Activated naive CD4-positive, alpha-beta T cell treated with anti-CD3 and anti-CD28 coated beads, Interleukin-2, amount 50 U/mL, for 24 hours (primary cell): ENCODE measurements around the gene EOMES.

Source experiments
- H3K27ac Mint-ChIP-seq: one replicate; pipeline ENCODE4 v1.8.0; 2021; ENCODE audit warnings: mild to moderate bottlenecking, mixed read lengths
- H3K27me3 Mint-ChIP-seq: one replicate; pipeline ENCODE4 v1.8.0; 2021; ENCODE audit warnings: mixed read lengths
- H3K36me3 Mint-ChIP-seq: one replicate; pipeline ENCODE4 v1.8.0; 2021; ENCODE audit warnings: mixed read lengths
- H3K4me1 Mint-ChIP-seq: one replicate; pipeline ENCODE4 v1.8.0; 2021; ENCODE audit warnings: mixed read lengths
- H3K4me3 Mint-ChIP-seq: one replicate; pipeline ENCODE4 v1.8.0; 2021; ENCODE audit warnings: mild to moderate bottlenecking, mixed read lengths
- H3K9me3 Mint-ChIP-seq: one replicate; pipeline ENCODE4 v1.8.0; 2021; ENCODE audit warnings: mixed read lengths

EOMES gene

GRCh38 chr3:27713435-27714145, 8.5 kb downstream of the EOMES start:
- no peak overlapping the region for H3K27ac Mint-ChIP-seq
- H3K27me3 Mint-ChIP-seq, result peaks cover 25% of the 10 kb centered on the region
- H3K4me3 Mint-ChIP-seq, result peak overlapping the region; percentile 99
- peaks cover 31% of the 10 kb centered on the region for H3K4me1 Mint-ChIP-seq
- no peaks in the 10 kb centered on the region for H3K9me3 Mint-ChIP-seq
- peaks cover 1% of the 10 kb centered on the region for H3K36me3 Mint-ChIP-seq

GRCh38 chr3:27713078-27713423, 9.1 kb downstream of the EOMES start:
- H3K27me3 Mint-ChIP-seq, result peaks cover 25% of the 10 kb centered on the region

GRCh38 chr3:27712136-27713077, 9.7 kb downstream of the EOMES start:
- H3K27me3 Mint-ChIP-seq, result peaks cover 25% of the 10 kb centered on the region
- H3K4me3 Mint-ChIP-seq, result peak overlapping the region; percentile 99
- H3K9me3 Mint-ChIP-seq, result no peaks in the 10 kb centered on the region
- peaks cover 31% of the 10 kb centered on the region for H3K4me1 Mint-ChIP-seq
- H3K27ac Mint-ChIP-seq, result peak overlapping the region; percentile 83
- peaks cover 1% of the 10 kb centered on the region for H3K36me3 Mint-ChIP-seq

More at GRCh38 chr3:27713078-27713423, 9.1 kb downstream of the EOMES start:
- Mint-ChIP-seq H3K4me1 (peaks cover 31% of the 10 kb centered on the region), H3K36me3 (peaks cover 1% of the 10 kb centered on the region), H3K9me3 (no peaks in the 10 kb centered on the region), H3K4me3 (peak overlapping the region; percentile 99), H3K27ac (peak overlapping the region; percentile 46)

GRCh38 chr3:27708250-27708649, 13.9 kb downstream of the EOMES start:
- peaks cover 16% of the 10 kb centered on the region for H3K27me3 Mint-ChIP-seq
- peaks cover 12% of the 10 kb centered on the region for H3K4me1 Mint-ChIP-seq
- H3K36me3 Mint-ChIP-seq, result peaks cover 1% of the 10 kb centered on the region
- H3K9me3 Mint-ChIP-seq, result no peaks in the 10 kb centered on the region
- no peak overlapping the region for H3K4me3 Mint-ChIP-seq
- H3K27ac Mint-ChIP-seq, result no peak overlapping the region

GRCh38 chr3:27699067-27699466, 23.1 kb downstream of the EOMES start:
- no peaks in the 10 kb centered on the region for H3K9me3 Mint-ChIP-seq
- no peak overlapping the region for H3K4me3 Mint-ChIP-seq
- no peak overlapping the region for H3K27ac Mint-ChIP-seq
- H3K36me3 Mint-ChIP-seq, result no peaks in the 10 kb centered on the region
- H3K27me3 Mint-ChIP-seq, result no peaks in the 10 kb centered on the region
- no peaks in the 10 kb centered on the region for H3K4me1 Mint-ChIP-seq

GRCh38 chr3:27696906-27697305, 25.2 kb downstream of the EOMES start:
- Mint-ChIP-seq H3K27ac (no peak overlapping the region), H3K9me3 (no peaks in the 10 kb centered on the region), H3K4me1 (no peaks in the 10 kb centered on the region), H3K27me3 (no peaks in the 10 kb centered on the region), H3K36me3 (no peaks in the 10 kb centered on the region), H3K4me3 (no peak overlapping the region)

GRCh38 chr3:27695636-27696035, 26.5 kb downstream of the EOMES start:
- Mint-ChIP-seq H3K27me3 (no peaks in the 10 kb centered on the region), H3K36me3 (peaks cover 4% of the 10 kb centered on the region), H3K9me3 (peaks cover 6% of the 10 kb centered on the region), H3K4me3 (no peak overlapping the region), H3K27ac (no peak overlapping the region), H3K4me1 (no peaks in the 10 kb centered on the region)

- no peak overlapping the region for H3K4me3 Mint-ChIP-seq
- no peaks in the 10 kb centered on the region for H3K27me3 Mint-ChIP-seq
- H3K9me3 Mint-ChIP-seq, result peaks cover 20% of the 10 kb centered on the region
- no peak overlapping the region for H3K27ac Mint-ChIP-seq
- no peaks in the 10 kb centered on the region for H3K4me1 Mint-ChIP-seq
- peaks cover 8% of the 10 kb centered on the region for H3K36me3 Mint-ChIP-seq
Observed at GRCh38 chr3:27688053-27688452, 34.1 kb downstream of the EOMES start.

GRCh38 chr3:27686642-27687041, 35.5 kb downstream of the EOMES start:
- Mint-ChIP-seq H3K4me3 (no peak overlapping the region), H3K27me3 (no peaks in the 10 kb centered on the region), H3K9me3 (peaks cover 20% of the 10 kb centered on the region), H3K4me1 (no peaks in the 10 kb centered on the region), H3K36me3 (peaks cover 7% of the 10 kb centered on the region), H3K27ac (no peak overlapping the region)

GRCh38 chr3:27685474-27685873, 36.6 kb downstream of the EOMES start:
- Mint-ChIP-seq H3K9me3 (peaks cover 13% of the 10 kb centered on the region), H3K36me3 (peaks cover 3% of the 10 kb centered on the region), H3K27me3 (peaks cover 3% of the 10 kb centered on the region), H3K4me3 (no peak overlapping the region), H3K27ac (no peak overlapping the region), H3K4me1 (peaks cover 5% of the 10 kb centered on the region)

GRCh38 chr3:27684302-27684701, 37.8 kb downstream of the EOMES start:
- Mint-ChIP-seq H3K9me3 (peaks cover 2% of the 10 kb centered on the region), H3K27me3 (peaks cover 3% of the 10 kb centered on the region), H3K36me3 (no peaks in the 10 kb centered on the region), H3K4me3 (no peak overlapping the region), H3K27ac (no peak overlapping the region), H3K4me1 (peaks cover 5% of the 10 kb centered on the region)

GRCh38 chr3:27681249-27681748, 40.8 kb downstream of the EOMES start:
- H3K9me3 Mint-ChIP-seq, result no peaks in the 10 kb centered on the region
- peaks cover 3% of the 10 kb centered on the region for H3K27me3 Mint-ChIP-seq
- peak overlapping the region; percentile 69 for H3K4me3 Mint-ChIP-seq
- H3K4me1 Mint-ChIP-seq, result peaks cover 5% of the 10 kb centered on the region
- peak overlapping the region; percentile 65 for H3K27ac Mint-ChIP-seq
- no peaks in the 10 kb centered on the region for H3K36me3 Mint-ChIP-seq

- peaks cover 3% of the 10 kb centered on the region for H3K27me3 Mint-ChIP-seq
- no peak overlapping the region for H3K4me3 Mint-ChIP-seq
- peaks cover 5% of the 10 kb centered on the region for H3K4me1 Mint-ChIP-seq
- no peaks in the 10 kb centered on the region for H3K36me3 Mint-ChIP-seq
- no peaks in the 10 kb centered on the region for H3K9me3 Mint-ChIP-seq
- no peak overlapping the region for H3K27ac Mint-ChIP-seq
Observed at GRCh38 chr3:27680517-27681246, 41.4 kb downstream of the EOMES start.

GRCh38 chr3:27679691-27680090, 42.4 kb downstream of the EOMES start:
- peaks cover 5% of the 10 kb centered on the region for H3K4me1 Mint-ChIP-seq
- H3K36me3 Mint-ChIP-seq, result no peaks in the 10 kb centered on the region
- H3K9me3 Mint-ChIP-seq, result no peaks in the 10 kb centered on the region
- H3K27ac Mint-ChIP-seq, result no peak overlapping the region
- H3K4me3 Mint-ChIP-seq, result no peak overlapping the region
- peaks cover 3% of the 10 kb centered on the region for H3K27me3 Mint-ChIP-seq

- Mint-ChIP-seq H3K27me3 (peaks cover 3% of the 10 kb centered on the region), H3K9me3 (no peaks in the 10 kb centered on the region), H3K27ac (no peak overlapping the region), H3K4me3 (no peak overlapping the region), H3K4me1 (peaks cover 5% of the 10 kb centered on the region), H3K36me3 (no peaks in the 10 kb centered on the region)
Observed at GRCh38 chr3:27678234-27678633, 43.9 kb downstream of the EOMES start.
